Duodenal mucosa (tissue), 2 donors: ENCODE results near the gene C17orf107.

Experiments
- H3K27ac ChIP-seq: one replicate; pipeline ENCODE4 v1.7.0; 2013; ENCODE audit warnings: low read depth, low read length
- H3K27me3 ChIP-seq, 2 donors: one replicate each; pipeline ENCODE4 v1.7.0; 2013; ENCODE audit warnings: low read length in 2 of 2, control low read depth in 1 of 2; ENCODE audit not compliant: insufficient read depth in 2 of 2, control insufficient read depth in 1 of 2
- H3K36me3 ChIP-seq, 2 donors: one replicate each; pipeline ENCODE4 v1.7.0; 2013; ENCODE audit warnings: low read length in 2 of 2, control low read depth in 1 of 2; ENCODE audit not compliant: insufficient read depth in 2 of 2, control insufficient read depth in 1 of 2
- H3K4me1 ChIP-seq, 2 donors: one replicate each; pipeline ENCODE4 v1.7.0; 2013; ENCODE audit warnings: low read length in 2 of 2, control low read depth in 1 of 2; ENCODE audit not compliant: insufficient read depth in 2 of 2, control insufficient read depth in 1 of 2
- H3K4me3 ChIP-seq, 2 donors: one replicate each; pipeline ENCODE4 v1.7.0; 2013; ENCODE audit warnings: low read length in 2 of 2, low read depth in 1 of 2
- H3K9ac ChIP-seq, 2 donors: one replicate each; pipeline ENCODE4 v1.7.0; 2013; ENCODE audit warnings: low read length in 2 of 2, low read depth in 1 of 2
- H3K9me3 ChIP-seq, 2 donors: one replicate each; pipeline ENCODE4 v1.7.0; 2013; ENCODE audit warnings: low read length in 2 of 2, control low read depth in 1 of 2; ENCODE audit not compliant: control insufficient read depth in 1 of 2

C17orf107 gene

DNA sequence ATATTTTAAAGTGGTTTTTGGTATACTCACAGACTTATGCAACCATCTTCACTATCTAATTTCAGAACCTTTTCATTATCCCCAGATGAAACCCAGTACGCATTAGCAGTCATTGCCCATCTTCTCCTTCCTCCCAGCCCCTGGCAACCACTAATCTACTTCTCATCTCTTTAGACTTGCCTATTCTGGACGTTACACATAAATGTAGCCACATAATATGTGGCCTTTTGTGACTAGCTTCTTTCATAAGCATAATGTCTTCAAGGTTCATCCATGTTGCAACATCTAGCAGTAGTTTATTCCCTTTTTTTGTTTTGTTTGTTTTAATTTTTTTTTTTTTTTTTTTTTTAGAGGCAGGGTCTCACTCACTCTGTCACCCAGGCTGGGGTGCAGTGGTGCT, 28.5 kb upstream of the C17orf107 start:
- no peak overlapping the region for H3K27ac ChIP-seq
- no peak overlapping the region for H3K4me3 ChIP-seq
- peaks cover under 1 to 12% of the 10 kb centered on the region in 2 donors for H3K36me3 ChIP-seq
- H3K27me3 ChIP-seq: no peaks in the 10 kb centered on the region
- no peak overlapping the region for H3K9ac ChIP-seq
- no peaks in the 10 kb centered on the region for H3K9me3 ChIP-seq
- H3K4me1 ChIP-seq: no peaks in the 10 kb centered on the region

DNA sequence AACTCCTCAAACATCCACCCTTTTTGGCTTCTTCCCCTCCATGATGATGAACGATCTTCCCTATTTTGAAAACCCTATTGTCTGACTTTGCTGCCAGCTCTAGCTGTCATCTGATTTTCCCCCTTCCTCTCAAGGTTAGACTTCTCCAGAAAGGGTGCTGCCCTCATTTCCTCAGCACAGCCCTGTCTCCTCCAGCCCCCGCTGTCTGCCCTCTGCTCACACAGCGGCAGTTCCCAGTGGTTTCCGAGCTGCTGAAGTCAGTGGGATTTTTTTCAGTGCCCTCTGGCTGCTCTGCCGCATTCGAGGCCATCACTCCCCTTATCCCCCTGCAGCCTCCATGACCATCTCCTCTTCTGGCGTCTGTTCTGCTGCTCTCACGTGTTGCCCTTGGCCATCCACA, 26.6 kb upstream of the C17orf107 start:
- Histone ChIP-seq H3K36me3 (peaks cover 0 to 17% of the 10 kb centered on the region in 2 donors), H3K9ac (no peak overlapping the region), H3K4me3 (no peak overlapping the region), H3K27ac (no peak overlapping the region), H3K4me1 (no peaks in the 10 kb centered on the region), H3K27me3 (no peaks in the 10 kb centered on the region), H3K9me3 (no peaks in the 10 kb centered on the region)

DNA sequence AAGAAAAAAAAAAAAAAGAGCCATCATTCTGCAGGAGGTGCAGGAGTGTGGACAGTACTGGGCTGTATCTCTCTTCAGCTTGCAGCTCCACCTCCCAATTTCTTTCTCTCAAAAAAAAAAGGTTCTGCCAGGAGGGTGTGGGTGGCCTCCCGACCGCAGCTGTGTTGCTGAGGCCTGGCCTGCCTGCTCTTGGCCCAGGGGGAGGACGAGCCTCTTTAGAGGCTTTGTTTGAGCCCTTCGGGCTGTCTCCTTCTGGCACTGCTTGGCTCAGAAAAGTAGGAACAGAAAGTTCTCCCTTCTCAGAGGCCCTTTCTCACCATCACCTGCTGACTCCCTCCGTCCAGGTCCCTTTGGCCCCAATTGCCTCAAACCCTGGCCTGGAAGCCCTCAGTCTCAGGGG, 22.2 kb upstream of the C17orf107 start:
- Histone ChIP-seq H3K4me1 (no peaks in the 10 kb centered on the region), H3K9me3 (no peaks in the 10 kb centered on the region), H3K4me3 (no peak overlapping the region), H3K27me3 (no peaks in the 10 kb centered on the region), H3K9ac (no peak overlapping the region), H3K27ac (no peak overlapping the region), H3K36me3 (peaks cover 8 to 38% of the 10 kb centered on the region in 2 donors)

DNA sequence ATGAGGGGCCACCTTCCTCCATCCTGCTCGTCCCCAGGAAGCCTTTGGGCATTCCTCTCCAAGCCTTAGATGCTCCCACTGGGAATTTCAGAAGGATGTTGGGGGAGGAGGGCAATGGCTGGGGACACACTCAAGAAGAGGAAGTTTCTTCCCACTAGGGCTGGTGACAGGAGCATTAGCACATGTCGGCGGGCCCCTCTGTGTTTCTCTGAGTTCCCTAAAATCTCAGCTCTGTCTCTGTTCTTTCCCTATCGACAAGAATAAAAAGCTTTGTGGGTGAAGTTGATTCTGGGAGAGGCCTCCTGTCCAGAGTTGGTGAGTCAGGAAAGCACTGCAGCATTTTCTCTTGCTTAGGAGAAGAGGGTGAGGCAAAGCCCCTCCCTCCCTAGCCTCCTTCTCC, 19.7 kb upstream of the C17orf107 start:
- no peak overlapping the region for H3K27ac ChIP-seq
- no peaks in the 10 kb centered on the region for H3K4me1 ChIP-seq
- no peak overlapping the region for H3K4me3 ChIP-seq
- no peak overlapping the region for H3K9ac ChIP-seq
- H3K9me3 ChIP-seq: no peaks in the 10 kb centered on the region
- H3K27me3 ChIP-seq: no peaks in the 10 kb centered on the region
- H3K36me3 ChIP-seq: peaks cover 12 to 45% of the 10 kb centered on the region in 2 donors

DNA sequence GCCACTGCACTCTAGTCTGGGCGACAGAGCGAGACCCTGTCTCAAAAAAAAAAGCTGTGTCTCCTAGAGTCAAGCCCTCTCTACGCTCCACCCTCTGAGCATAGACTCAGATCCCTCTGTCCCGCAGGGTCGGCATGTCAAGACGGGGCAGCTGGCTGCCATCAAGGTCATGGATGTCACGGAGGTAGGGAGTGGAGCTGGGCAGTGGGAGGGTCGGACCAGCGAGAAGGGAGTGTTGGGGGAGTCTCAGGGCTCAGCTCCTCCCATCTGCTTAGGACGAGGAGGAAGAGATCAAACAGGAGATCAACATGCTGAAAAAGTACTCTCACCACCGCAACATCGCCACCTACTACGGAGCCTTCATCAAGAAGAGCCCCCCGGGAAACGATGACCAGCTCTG, 18.5 kb upstream of the C17orf107 start:
- Histone ChIP-seq H3K4me3 (no peak overlapping the region), H3K36me3 (peaks cover 24 to 58% of the 10 kb centered on the region in 2 donors), H3K27me3 (no peaks in the 10 kb centered on the region), H3K27ac (no peak overlapping the region), H3K9ac (no peak overlapping the region), H3K9me3 (no peaks in the 10 kb centered on the region), H3K4me1 (no peaks in the 10 kb centered on the region)

DNA sequence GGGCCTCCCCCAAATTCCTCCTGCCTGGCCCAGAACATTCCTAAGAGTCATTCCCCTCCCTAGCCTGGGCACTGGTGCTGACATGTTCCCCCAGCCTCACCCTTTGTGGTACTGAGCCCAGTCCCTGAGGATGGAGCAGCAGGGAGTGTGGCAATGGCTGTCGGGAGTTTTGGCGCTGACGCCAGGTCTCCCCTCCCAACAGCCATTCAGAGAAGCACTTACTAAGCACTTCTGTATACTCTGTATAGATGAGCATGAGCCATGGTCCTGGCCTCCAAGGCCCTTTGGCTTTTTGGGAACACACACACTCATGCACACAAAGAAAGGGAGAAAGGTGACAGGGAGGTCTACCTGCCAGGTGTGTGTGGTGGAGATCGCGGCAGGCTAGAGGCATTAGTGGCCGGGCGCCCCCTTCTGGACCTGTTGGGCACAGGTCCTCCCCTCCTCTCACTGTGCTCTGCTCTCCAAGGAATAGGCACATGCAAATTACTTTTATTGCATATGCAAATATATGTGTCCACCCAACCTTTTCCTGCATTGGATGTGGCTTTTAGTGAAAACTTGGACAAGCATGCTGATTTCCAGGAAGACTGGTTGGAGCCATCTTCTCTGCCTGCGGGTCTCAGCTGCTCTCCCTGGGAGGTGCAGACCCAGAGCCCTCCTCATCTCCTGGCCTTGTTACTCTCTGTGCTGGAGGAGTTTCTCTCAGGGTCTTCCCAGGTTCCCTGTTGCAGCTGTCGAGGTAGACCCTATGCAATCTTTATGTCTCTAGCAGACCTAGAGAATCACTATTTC, 17.4 kb upstream of the C17orf107 start:
- no peaks in the 10 kb centered on the region for H3K4me1 ChIP-seq
- H3K36me3 ChIP-seq: peaks cover 33 to 69% of the 10 kb centered on the region in 2 donors
- no peak overlapping the region for H3K27ac ChIP-seq
- no peaks in the 10 kb centered on the region for H3K27me3 ChIP-seq
- no peaks in the 10 kb centered on the region for H3K9me3 ChIP-seq
- H3K4me3 ChIP-seq: no peak overlapping the region
- H3K9ac ChIP-seq: no peak overlapping the region

DNA sequence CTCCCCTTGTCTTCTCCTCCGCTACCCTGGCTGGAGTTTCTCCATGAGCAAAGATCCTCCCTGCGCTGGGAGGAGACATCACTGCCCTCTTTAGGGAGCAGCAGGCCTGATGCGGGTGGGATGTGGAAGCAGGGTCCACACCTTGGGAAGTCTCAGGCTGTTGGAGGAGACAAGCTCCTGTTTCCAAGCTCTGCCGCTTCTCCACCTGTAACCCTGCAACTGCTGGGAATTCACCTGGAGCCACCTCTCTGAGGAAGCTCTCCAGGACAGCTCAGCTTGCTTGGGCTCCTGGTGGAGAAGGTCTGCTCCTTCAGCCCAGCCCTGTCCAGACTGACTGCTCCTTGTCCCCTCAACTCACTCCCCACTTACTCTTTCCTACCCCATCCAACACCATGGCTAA, 14.8 kb upstream of the C17orf107 start:
- Histone ChIP-seq H3K4me3 (no peak overlapping the region), H3K9me3 (no peaks in the 10 kb centered on the region), H3K9ac (no peak overlapping the region), H3K4me1 (no peaks in the 10 kb centered on the region), H3K27ac (no peak overlapping the region), H3K27me3 (no peaks in the 10 kb centered on the region), H3K36me3 (peaks cover 37 to 63% of the 10 kb centered on the region in 2 donors)

DNA sequence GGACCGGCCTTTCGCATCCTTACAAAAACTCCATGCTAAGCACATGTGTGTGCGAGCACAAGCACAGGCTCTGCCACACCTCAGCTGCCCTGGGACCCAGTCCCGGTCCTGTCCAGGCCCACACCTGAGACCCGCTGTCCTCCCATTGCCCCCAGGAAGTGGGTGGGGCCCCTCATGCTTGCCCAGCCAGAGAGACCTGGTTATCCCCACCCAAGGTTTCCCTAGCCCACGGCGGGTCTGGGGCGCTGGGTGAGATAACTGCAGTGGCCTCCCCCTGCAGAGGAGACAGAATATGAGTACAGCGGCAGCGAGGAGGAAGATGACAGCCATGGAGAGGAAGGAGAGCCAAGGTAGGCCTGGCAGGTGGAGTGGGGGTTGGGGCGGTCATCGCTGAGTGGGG, 12.5 kb upstream of the C17orf107 start:
- H3K9me3 ChIP-seq: no peaks in the 10 kb centered on the region
- H3K36me3 ChIP-seq: peaks cover 51 to 71% of the 10 kb centered on the region in 2 donors
- H3K4me1 ChIP-seq: no peaks in the 10 kb centered on the region
- no peak overlapping the region for H3K4me3 ChIP-seq
- H3K27ac ChIP-seq: no peak overlapping the region
- no peak overlapping the region for H3K9ac ChIP-seq
- H3K27me3 ChIP-seq: no peaks in the 10 kb centered on the region

DNA sequence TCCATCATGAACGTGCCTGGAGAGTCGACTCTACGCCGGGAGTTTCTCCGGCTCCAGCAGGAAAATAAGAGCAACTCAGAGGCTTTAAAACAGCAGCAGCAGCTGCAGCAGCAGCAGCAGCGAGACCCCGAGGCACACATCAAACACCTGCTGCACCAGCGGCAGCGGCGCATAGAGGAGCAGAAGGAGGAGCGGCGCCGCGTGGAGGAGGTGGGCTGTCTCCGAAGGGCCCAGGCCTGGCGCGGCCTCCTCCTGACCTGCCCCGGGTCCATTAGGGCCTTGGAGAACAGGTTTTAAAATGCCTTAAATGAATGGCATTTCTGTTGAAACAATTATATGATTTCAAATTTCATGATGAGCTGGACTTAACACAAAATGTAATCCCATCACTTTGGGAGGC, 11.8 kb upstream of the C17orf107 start:
- no peaks in the 10 kb centered on the region for H3K27me3 ChIP-seq
- no peak overlapping the region for H3K4me3 ChIP-seq
- no peaks in the 10 kb centered on the region for H3K9me3 ChIP-seq
- H3K4me1 ChIP-seq: no peaks in the 10 kb centered on the region
- no peak overlapping the region for H3K9ac ChIP-seq
- H3K27ac ChIP-seq: no peak overlapping the region
- peaks cover 56 to 70% of the 10 kb centered on the region in 2 donors for H3K36me3 ChIP-seq

DNA sequence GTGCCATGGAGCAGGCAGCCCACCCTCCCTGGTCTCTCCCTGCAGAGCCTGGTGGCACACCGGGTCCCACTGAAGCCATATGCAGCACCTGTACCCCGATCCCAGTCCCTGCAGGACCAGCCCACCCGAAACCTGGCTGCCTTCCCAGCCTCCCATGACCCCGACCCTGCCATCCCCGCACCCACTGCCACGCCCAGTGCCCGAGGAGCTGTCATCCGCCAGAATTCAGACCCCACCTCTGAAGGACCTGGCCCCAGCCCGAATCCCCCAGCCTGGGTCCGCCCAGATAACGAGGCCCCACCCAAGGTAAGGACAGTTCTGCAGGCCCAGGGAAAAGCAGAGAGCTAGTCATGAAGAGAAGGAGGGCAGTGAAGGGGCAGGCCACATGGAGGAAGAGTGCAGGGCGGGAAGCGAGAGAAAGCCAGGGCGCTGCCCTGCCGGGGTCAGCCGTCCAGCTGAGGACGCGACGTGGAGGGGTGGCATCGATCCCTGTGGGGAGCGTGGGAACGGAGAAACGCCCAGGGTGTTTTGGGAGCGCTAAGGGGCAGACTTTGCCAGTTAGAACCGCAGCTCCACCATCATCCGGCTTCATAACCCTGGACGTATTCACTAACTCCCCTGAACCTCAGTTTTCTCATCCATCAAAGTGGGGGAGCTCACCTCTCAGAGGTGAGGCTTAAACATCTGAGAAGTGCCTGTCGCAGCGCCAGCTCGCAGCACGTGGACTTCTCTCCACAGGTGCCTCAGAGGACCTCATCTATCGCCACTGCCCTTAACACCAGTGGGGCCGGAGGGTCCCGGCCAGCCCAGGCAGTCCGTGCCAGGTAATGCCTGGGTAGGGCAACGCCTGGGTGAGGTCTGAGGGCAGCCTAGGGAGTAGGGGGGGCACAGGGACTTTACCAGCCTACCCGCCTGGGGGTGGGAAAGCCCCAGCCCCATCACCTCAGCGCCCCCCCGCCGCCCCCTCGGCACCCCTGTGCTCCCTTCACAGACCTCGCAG, 7.6 kb upstream of the C17orf107 start:
- Histone ChIP-seq H3K27me3 (no peaks in the 10 kb centered on the region), H3K9ac (no peak overlapping the region), H3K4me3 (no peak overlapping the region), H3K4me1 (no peaks in the 10 kb centered on the region), H3K27ac (no peak overlapping the region), H3K9me3 (no peaks in the 10 kb centered on the region), H3K36me3 (peaks cover 68 to 82% of the 10 kb centered on the region in 2 donors)
